HCT116 (cell line): ENCODE data around the gene ANTXR2. TPM values are rescaled to one million over a fixed set of nuclear protein-coding genes. Genes with fewer than 3 reads are reported as not detected.

Source experiments
- ATAC-seq: fragments of 200-7000 bp; cut with Tn5 transposase; 2 replicates; pipeline ENCODE4 v1.9.1; 2020; ENCODE audit warnings: mild to moderate bottlenecking, moderate library complexity
- BruUV-seq: library from RNA; stranded (reverse); fragments of 400-500 nt; replicated peaks from 2 replicates; lab custom pipeline; 2021; lab: Mats Ljungman, UMichigan
- CTCF ChIA-PET: fragments of 300-600 bp; sonication (Branson Sonifier 250); formaldehyde crosslinking; loops from one replicate; lab custom pipeline; 2021; ENCODE audit warnings: antibody characterized with exemption; lab: Charles Lee
- POLR2A ChIA-PET: fragments of 300-600, 350-600 bp; sonication (Branson Sonifier 250); formaldehyde crosslinking; loops from one replicate; lab custom pipeline; 2021; ENCODE audit warnings: antibody characterized with exemption; lab: Charles Lee
- RAD21 ChIA-PET, 2 experiments: fragments of 300-600 bp; sonication (Branson Sonifier 250); formaldehyde crosslinking; loops; one replicate each; lab custom pipeline; 2023; ENCODE audit warnings: low total read pairs in 2 of 2; ENCODE audit not compliant: uncharacterized antibody in 2 of 2, unreplicated experiment in 2 of 2, low non-redundant PET in 1 of 2; lab: Charles Lee
- DNase-seq: peaks from one replicate; pipeline ENCODE4 v3.0.0-alpha.2; 2010; ENCODE audit warnings: low read depth, low spot score
- H2AFZ ChIP-seq: fragments of 200-600 bp; shearing (Covaris generic), sonication (generic); 2 replicates; pipeline ENCODE4 v1.6.1; 2017; ENCODE audit warnings: low read depth, mixed run types, mixed read lengths, antibody characterized with exemption, low read length; ENCODE audit not compliant: poor library complexity, severe bottlenecking
- H3K27ac ChIP-seq: 2 replicates; pipeline ENCODE4 v1.5.1; 2012; ENCODE audit warnings: low read depth, low read length
- H3K27me3 ChIP-seq: fragments of 200-600 bp; sonication (generic); 2 replicates; pipeline ENCODE4 v1.6.1; 2016; ENCODE audit warnings: mixed run types, low read length, mixed read lengths; ENCODE audit not compliant: insufficient read depth
- H3K36me3 ChIP-seq, 2 experiments: fragments of 200-500 bp in 1 of 2; fragments of 200-600 bp in 1 of 2; sonication (Bioruptor generic) in 1 of 2; sonication (generic) in 1 of 2; 2 replicates each; pipeline versions ENCODE4 v1.5.1 to v1.6.1; 2014 to 2016; ENCODE audit warnings: low read length in 2 of 2, inconsistent platforms in 1 of 2, mixed read lengths in 1 of 2, mixed run types in 1 of 2; ENCODE audit not compliant: insufficient read depth in 2 of 2, control insufficient read depth in 1 of 2
- H3K4me1 ChIP-seq, 2 experiments: fragments of 200-600 bp in 1 of 2; sonication (generic) in 1 of 2; 2 replicates each; pipeline versions ENCODE4 v1.5.1 to v1.6.1; 2012 to 2017; ENCODE audit warnings: low read length in 2 of 2, inconsistent platforms in 1 of 2, mild to moderate bottlenecking in 1 of 2, mixed read lengths in 1 of 2, mixed run types in 1 of 2, moderate library complexity in 1 of 2; ENCODE audit not compliant: insufficient read depth in 2 of 2, control insufficient read depth in 1 of 2
- H3K4me2 ChIP-seq: fragments of 200-600 bp; sonication (generic); 2 replicates; pipeline ENCODE4 v1.6.1; 2017; ENCODE audit warnings: mixed run types, low read length, mixed read lengths
- H3K4me3 ChIP-seq, 2 experiments: fragments of 200-600 bp in 1 of 2; sonication (generic) in 1 of 2; replicated peaks in 1 of 2; 2 replicates each; pipeline ENCODE4 v1.5.1; 2011 to 2016; ENCODE audit warnings: low read length in 2 of 2, control low read depth in 1 of 2, low read depth in 1 of 2, mild to moderate bottlenecking in 1 of 2, mixed read lengths in 1 of 2, mixed run types in 1 of 2
- H3K79me2 ChIP-seq: fragments of 200-600 bp; sonication (generic); 2 replicates; pipeline ENCODE4 v1.6.1; 2017; ENCODE audit warnings: mild to moderate bottlenecking, mixed run types, low read length, moderate library complexity, mixed read lengths; ENCODE audit not compliant: insufficient read depth
- H3K9ac ChIP-seq: fragments of 200-600 bp; sonication (generic); 2 replicates; pipeline ENCODE4 v1.6.1; 2016; ENCODE audit warnings: low read length, mixed read lengths
- H3K9me2 ChIP-seq: fragments of 200-600 bp; sonication (generic), shearing (Covaris generic); 2 replicates; pipeline ENCODE4 v1.6.1; 2017; ENCODE audit warnings: mixed run types, mild to moderate bottlenecking, moderate library complexity; ENCODE audit not compliant: insufficient read depth
- H3K9me3 ChIP-seq, 2 experiments: fragments of 200-500 bp in 1 of 2; fragments of 200-600 bp in 1 of 2; sonication (Bioruptor generic) in 1 of 2; sonication (generic) in 1 of 2; 2 replicates each; pipeline ENCODE4 v1.6.1; 2014 to 2017; ENCODE audit warnings: low read length in 2 of 2, mixed read lengths in 2 of 2, inconsistent platforms in 1 of 2, low read depth in 1 of 2, mild to moderate bottlenecking in 1 of 2, mixed run types in 1 of 2, moderate library complexity in 1 of 2; ENCODE audit not compliant: control insufficient read depth in 1 of 2, insufficient read depth in 1 of 2
- H4K20me1 ChIP-seq: fragments of 200-600 bp; sonication (generic), shearing (Covaris generic); 2 replicates; pipeline ENCODE4 v1.6.1; 2017; ENCODE audit warnings: mixed run types, mild to moderate bottlenecking, moderate library complexity; ENCODE audit not compliant: insufficient read depth
- CBX3 ChIP-seq: IDR thresholded peaks from 2 replicates; pipeline ENCODE4 v1.6.1; 2012; ENCODE audit warnings: low read depth
- EGR1 ChIP-seq: IDR thresholded peaks from 2 replicates; pipeline ENCODE4 v1.6.1; 2012; ENCODE audit warnings: low read depth
- ELF1 ChIP-seq: IDR thresholded peaks from 2 replicates; pipeline ENCODE4 v1.6.1; 2012; ENCODE audit warnings: low read depth, borderline replicate concordance
- MAX ChIP-seq: IDR thresholded peaks from 2 replicates; pipeline ENCODE4 v1.6.1; 2012
- POLR2A ChIP-seq: IDR thresholded peaks from 2 replicates; pipeline ENCODE4 v1.7.0; 2011; ENCODE audit warnings: borderline replicate concordance; ENCODE audit not compliant: insufficient read depth, insufficient read length; ENCODE audit errors: extremely low read depth
- POLR2AphosphoS5 ChIP-seq: IDR thresholded peaks from 2 replicates; pipeline ENCODE4 v1.6.1; 2011; ENCODE audit warnings: mild to moderate bottlenecking, low read depth, low read length, moderate library complexity
- RAD21 ChIP-seq: IDR thresholded peaks from 2 replicates; pipeline ENCODE4 v1.6.1; 2012; ENCODE audit warnings: low read depth, mild to moderate bottlenecking
- SRF ChIP-seq: IDR thresholded peaks from 2 replicates; pipeline ENCODE4 v1.6.1; 2012; ENCODE audit warnings: low read depth
- YY1 ChIP-seq: IDR thresholded peaks from 2 replicates; pipeline ENCODE4 v1.6.1; 2011; ENCODE audit warnings: low read length, low read depth, moderate library complexity, mild to moderate bottlenecking; ENCODE audit not compliant: insufficient replicate concordance; ENCODE audit errors: extremely low read depth
- ZBTB33 ChIP-seq: IDR thresholded peaks from 2 replicates; pipeline ENCODE4 v1.6.1; 2011; ENCODE audit warnings: mild to moderate bottlenecking, low read length, moderate library complexity; ENCODE audit not compliant: insufficient replicate concordance; ENCODE audit errors: extremely low read depth
- ZFX ChIP-seq: fragments of 450-650 bp; IDR thresholded peaks from 2 replicates; pipeline ENCODE4 v1.6.1; 2017
- ZNF274 ChIP-seq: fragments of 200-500 bp; sonication (Bioruptor generic); IDR thresholded peaks from 2 replicates; pipeline ENCODE4 v1.6.1; 2014; ENCODE audit warnings: mild to moderate bottlenecking, low read depth, low read length, inconsistent platforms
- intact Hi-C: fragments of 100-400 bp; cut with micrococcal nuclease; formaldehyde crosslinking; loops from 2 replicates; pipeline ENCODE4 v1.10.0; 2022
- total RNA-seq: library from RNA; stranded (reverse); gene quantifications from one replicate; pipeline ENCODE4 v1.2.1, GENCODE V29; 2021; ENCODE audit not compliant: unreplicated experiment
- TF ChIP-seq, protein P1 (sequence below), 3 experiments: fragments of 200-600 bp in 1 of 3; sonication (generic) in 1 of 3; IDR thresholded peaks in 2 of 3; conservative IDR thresholded peaks in 1 of 3; 2 replicates each; pipeline ENCODE4 v1.5.1; 2012 to 2017; ENCODE audit warnings: low read depth in 2 of 3, low read length in 2 of 3, antibody characterized with exemption in 1 of 3, borderline replicate concordance in 1 of 3, control low read depth in 1 of 3, mild to moderate bottlenecking in 1 of 3, mixed read lengths in 1 of 3, mixed run types in 1 of 3, moderate library complexity in 1 of 3; ENCODE audit not compliant: insufficient read depth in 1 of 3

The ANTXR2 gene
- total RNA-seq, 1 experiment from 2014 or later: 6.3 TPM

GRCh38 chr4:80113615-80114014 lies 40.6 kb upstream of the ANTXR2 start:
- H3K79me2 ChIP-seq: no peaks in the 10 kb centered on the region
- DNase-seq (no peak), ATAC-seq (no peak)
- H3K36me3 ChIP-seq: no peaks in the 10 kb centered on the region
- H3K27me3 ChIP-seq: no peaks in the 10 kb centered on the region
- CTCF ChIA-PET: interaction anchor here (1.4 kb wide), 1 partner anchor 12 kb away, joined by 3 read pairs; no protein-coding TSS in a partner anchor
- TF ChIP-seq, protein P1, sequence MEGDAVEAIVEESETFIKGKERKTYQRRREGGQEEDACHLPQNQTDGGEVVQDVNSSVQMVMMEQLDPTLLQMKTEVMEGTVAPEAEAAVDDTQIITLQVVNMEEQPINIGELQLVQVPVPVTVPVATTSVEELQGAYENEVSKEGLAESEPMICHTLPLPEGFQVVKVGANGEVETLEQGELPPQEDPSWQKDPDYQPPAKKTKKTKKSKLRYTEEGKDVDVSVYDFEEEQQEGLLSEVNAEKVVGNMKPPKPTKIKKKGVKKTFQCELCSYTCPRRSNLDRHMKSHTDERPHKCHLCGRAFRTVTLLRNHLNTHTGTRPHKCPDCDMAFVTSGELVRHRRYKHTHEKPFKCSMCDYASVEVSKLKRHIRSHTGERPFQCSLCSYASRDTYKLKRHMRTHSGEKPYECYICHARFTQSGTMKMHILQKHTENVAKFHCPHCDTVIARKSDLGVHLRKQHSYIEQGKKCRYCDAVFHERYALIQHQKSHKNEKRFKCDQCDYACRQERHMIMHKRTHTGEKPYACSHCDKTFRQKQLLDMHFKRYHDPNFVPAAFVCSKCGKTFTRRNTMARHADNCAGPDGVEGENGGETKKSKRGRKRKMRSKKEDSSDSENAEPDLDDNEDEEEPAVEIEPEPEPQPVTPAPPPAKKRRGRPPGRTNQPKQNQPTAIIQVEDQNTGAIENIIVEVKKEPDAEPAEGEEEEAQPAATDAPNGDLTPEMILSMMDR (IDR thresholded peaks at IDR 0.05 in 2 of 3, conservative IDR thresholded peaks at IDR 0.05 in 1 of 3; ENCODE audit: borderline replicate concordance in 1 of 3, insufficient read depth in 1 of 3, low read depth in 2 of 3, low read length in 2 of 3): no peak
- no peak for TF ChIP-seq RAD21
- no peak for TF ChIP-seq ZFX
- no peak for TF ChIP-seq ZNF274
- TF ChIP-seq SRF: no peak
- no peak for TF ChIP-seq MAX
- TF ChIP-seq EGR1: no peak
- TF ChIP-seq YY1: no peak
- no peak for TF ChIP-seq ZBTB33
- TF ChIP-seq POLR2A: no peak
- no peak for TF ChIP-seq ELF1
- TF ChIP-seq POLR2AphosphoS5: no peak
- TF ChIP-seq CBX3: no peak
- H3K27ac ChIP-seq: no peak overlapping the region
- peaks cover 6 to 12% of the 10 kb centered on the region in 2 experiments for H3K4me1 ChIP-seq
- no peak overlapping the region for H2AFZ ChIP-seq
- POLR2A ChIA-PET: interaction anchor here (0.6 kb wide), 1 partner anchor 9 kb away, joined by 3 read pairs; no protein-coding TSS in a partner anchor
- H3K4me3 ChIP-seq: no peak overlapping the region
- intact Hi-C loops: no loop called here
- BruUV-seq: no TSS peak
- no peak overlapping the region for H3K4me2 ChIP-seq
- RAD21 ChIA-PET: no interaction called here
- no peaks in the 10 kb centered on the region for H3K9me2 ChIP-seq
- no peak overlapping the region for H3K9ac ChIP-seq
- no peaks in the 10 kb centered on the region for H3K9me3 ChIP-seq
- no peaks in the 10 kb centered on the region for H4K20me1 ChIP-seq
